Hematopoietic multipotent progenitor cell treated with erythropoietin and hydrocortisone succinate and interleukin-3 and kit ligand, for 6 days (in vitro differentiated cells): ENCODE results near the gene SCYL1.

ENCODE experiments used
- DNase-seq: peaks from one replicate; pipeline ENCODE4 v3.0.0-alpha.2; 2015

Gene SCYL1

GRCh38 chr11:65586676-65587075 is 61.8 kb downstream of the SCYL1 start:
- DNase-seq: peak; percentile 52
